H1 (cell line): ENCODE measurements around the gene CCDC127.
"Not testable (repeated sequence)": the region's sequence is repeated elsewhere in the genome, so short reads cannot be mapped to it uniquely, and the experiment has no call there.

ENCODE experiments used
- ATF3 ChIP-seq: IDR thresholded peaks from 2 replicates; pipeline ENCODE4 v1.6.1; 2011; ENCODE audit warnings: low read depth, mild to moderate bottlenecking, low read length; ENCODE audit not compliant: insufficient read depth
- CTCF ChIP-seq, 3 experiments: IDR thresholded peaks; 1 replicate in 2 of 3; 2 replicates in 1 of 3; pipeline versions ENCODE4 v1.5.1 to v1.6.1; 2011; ENCODE audit warnings: low read length in 3 of 3, mild to moderate bottlenecking in 3 of 3, inconsistent platforms in 2 of 3, low read depth in 1 of 3, moderate library complexity in 1 of 3; ENCODE audit not compliant: insufficient read depth in 1 of 3; ENCODE audit errors: control extremely low read depth in 1 of 3
- SIX5 ChIP-seq: IDR thresholded peaks from 2 replicates; pipeline ENCODE4 v1.6.1; 2011; ENCODE audit warnings: mild to moderate bottlenecking, low read depth, low read length

- not testable (repeated sequence) for TF ChIP-seq SIX5; CTCF (IDR thresholded peaks at IDR 0.05; ENCODE audit: control extremely low read depth in 1 of 3, insufficient read depth in 1 of 3, low read depth in 1 of 3, low read length in 3 of 3); ATF3
These were observed 5.2 kb upstream of the CCDC127 start for GRCh38 chr5:222951-223715.
